AG09309 (cell line): ENCODE measurements around the gene TFCP2L1.

ENCODE experiments used
- DNase-seq: peaks from one replicate; pipeline ENCODE4 v3.0.0-alpha.2; 2010; ENCODE audit warnings: low read depth
- H3K4me3 ChIP-seq: 2 replicates; pipeline ENCODE4 v1.5.1; 2011; ENCODE audit warnings: mild to moderate bottlenecking, low read depth, low read length, moderate library complexity; ENCODE audit not compliant: control insufficient read depth
- CTCF ChIP-seq: IDR thresholded peaks from 2 replicates; pipeline ENCODE4 v1.5.1; 2011; ENCODE audit warnings: mild to moderate bottlenecking, low read depth, low read length, inconsistent platforms; ENCODE audit not compliant: insufficient read depth, control insufficient read depth; ENCODE audit errors: missing control alignments

The TFCP2L1 gene

GRCh38 chr2:121214296-121214695 is 70.7 kb downstream of the TFCP2L1 start:
- DNase-seq, result no peak
- TF ChIP-seq CTCF, result no peak
- no peak overlapping the region for H3K4me3 ChIP-seq

GRCh38 chr2:121213386-121213785 is 71.6 kb downstream of the TFCP2L1 start:
- no peak for DNase-seq
- no peak for TF ChIP-seq CTCF
- H3K4me3 ChIP-seq, result no peak overlapping the region

- no peak overlapping the region for H3K4me3 ChIP-seq
- no peak for DNase-seq
- no peak for TF ChIP-seq CTCF
Observed at GRCh38 chr2:121212661-121213325, 72.2 kb downstream of the TFCP2L1 start.

- H3K4me3 ChIP-seq, result no peak overlapping the region
- TF ChIP-seq CTCF, result no peak
- no peak for DNase-seq
Observed at GRCh38 chr2:121211689-121212151, 73.3 kb downstream of the TFCP2L1 start.

GRCh38 chr2:121211251-121211650 is 73.8 kb downstream of the TFCP2L1 start:
- TF ChIP-seq CTCF, result no peak
- no peak overlapping the region for H3K4me3 ChIP-seq
- no peak for DNase-seq

GRCh38 chr2:121210691-121211090 is 74.3 kb downstream of the TFCP2L1 start:
- DNase-seq, result no peak
- H3K4me3 ChIP-seq, result no peak overlapping the region
- TF ChIP-seq CTCF, result no peak
